Measurements from ENCODE around the gene CYLD. TPM values are rescaled to one million over a fixed set of nuclear protein-coding genes. Genes with fewer than 3 reads are reported as not detected.

The CYLD gene
- total RNA-seq, 4 donors from 2014 or later, result 5.2 to 56.5 (median 34.1) TPM

- intact Hi-C loops (cut with DNase I; ENCODE audit: low total_unique reads), result no loop called here
- in situ Hi-C loops (cut with MboI; ENCODE audit: low pct_ligation_motif_present in 1 of 4, low pct_unique_long_range_greater_than_20kb in 1 of 4, low sequenced_read_pairs in 3 of 4), result no loop called here
- DNase-seq, result no peak
- no peaks in the 10 kb centered on the region for H3K4me1 ChIP-seq
- H3K36me3 ChIP-seq, result no peaks in the 10 kb centered on the region
- H3K9me3 ChIP-seq, result no peaks in the 10 kb centered on the region
- TF ChIP-seq CTCF (IDR thresholded peaks at IDR 0.05) (no peak), POLR2A (IDR thresholded peaks at IDR 0.05) (no peak), POLR2AphosphoS5 (IDR thresholded peaks at IDR 0.05) (no peak), EP300 (IDR thresholded peaks at IDR 0.05; ENCODE audit: low read depth) (no peak)
- no peaks in the 10 kb centered on the region for H3K27me3 ChIP-seq
- no peak overlapping the region for H3K27ac ChIP-seq
- WGBS, 2 donors (ENCODE audit: low coverage in 1 of 2), result 80 to 83% methylated on average over 1 to 4 of the region's 4 CpGs
- H3K4me3 ChIP-seq, result no peak overlapping the region
Measured at GRCh38 chr16:50712956-50713355, 28.9 kb upstream of the CYLD start.

DNA sequence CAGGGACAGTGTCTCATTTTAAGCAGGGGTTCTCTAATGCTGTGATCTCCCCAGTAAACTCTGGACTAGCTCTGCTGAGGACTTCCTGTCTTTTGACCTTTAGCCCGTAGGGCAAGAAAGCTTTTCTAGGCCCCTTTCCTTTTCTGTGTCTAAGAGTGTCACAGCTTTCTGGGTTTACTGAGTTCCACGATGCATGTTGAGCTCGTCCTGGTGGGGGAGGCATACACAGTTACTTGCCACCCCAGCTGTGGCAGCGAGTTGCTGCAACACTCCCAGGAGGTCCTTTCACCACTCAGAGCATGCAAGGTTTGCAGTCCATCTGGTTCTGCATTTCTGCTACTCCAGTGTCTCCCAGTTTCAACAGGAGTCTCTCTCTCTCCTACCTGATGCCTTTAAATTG is 24.8 kb upstream of the CYLD start:
- Histone ChIP-seq H3K4me3 (no peak overlapping the region), H3K9me3 (no peaks in the 10 kb centered on the region), H3K27me3 (no peaks in the 10 kb centered on the region), H3K27ac (no peak overlapping the region), H3K4me1 (no peaks in the 10 kb centered on the region), H3K36me3 (no peaks in the 10 kb centered on the region)
- no peak for DNase-seq
- in situ Hi-C loops (cut with MboI; ENCODE audit: low pct_ligation_motif_present in 1 of 4, low pct_unique_long_range_greater_than_20kb in 1 of 4, low sequenced_read_pairs in 3 of 4), result no loop called here
- TF ChIP-seq POLR2A (IDR thresholded peaks at IDR 0.05) (no peak), CTCF (IDR thresholded peaks at IDR 0.05) (no peak), POLR2AphosphoS5 (IDR thresholded peaks at IDR 0.05) (no peak), EP300 (IDR thresholded peaks at IDR 0.05; ENCODE audit: low read depth) (no peak)
- WGBS, 2 donors (ENCODE audit: low coverage in 1 of 2), result 90% methylated on average over 3 of the region's 4 CpGs; no CpG with 5 or more reads in 1 of the 2 donors
- intact Hi-C loops (cut with DNase I; ENCODE audit: low total_unique reads), result no loop called here

DNA sequence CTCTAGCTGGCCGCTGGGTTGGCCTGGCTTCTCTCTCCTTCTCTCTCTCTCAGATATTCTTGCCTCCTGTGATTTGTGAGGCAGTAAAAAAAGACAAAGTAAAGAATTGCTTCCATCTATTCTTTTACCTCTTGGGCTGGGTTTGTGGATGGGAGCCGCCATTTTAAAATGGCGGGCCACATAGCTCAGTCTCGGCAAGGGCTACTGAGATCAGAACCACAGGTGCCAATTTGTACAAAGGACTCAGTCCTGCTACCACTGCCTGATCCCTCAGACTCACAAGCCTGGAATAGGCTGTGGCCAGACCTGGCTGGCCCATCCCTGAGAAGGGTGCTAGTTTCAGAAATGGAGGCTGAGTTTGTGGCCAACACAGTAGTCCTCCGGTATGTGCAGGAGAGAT is 24.4 kb upstream of the CYLD start:
- WGBS, 2 donors (ENCODE audit: low coverage in 1 of 2), result 100% methylated on average over 2 to 5 of the region's 5 CpGs
- H3K27ac ChIP-seq, result no peak overlapping the region
- in situ Hi-C loops (cut with MboI; ENCODE audit: low pct_ligation_motif_present in 1 of 4, low pct_unique_long_range_greater_than_20kb in 1 of 4, low sequenced_read_pairs in 3 of 4), result no loop called here
- no peaks in the 10 kb centered on the region for H3K36me3 ChIP-seq
- TF ChIP-seq CTCF (IDR thresholded peaks at IDR 0.05), result no peak
- no peak for TF ChIP-seq EP300 (IDR thresholded peaks at IDR 0.05; ENCODE audit: low read depth)
- TF ChIP-seq POLR2A (IDR thresholded peaks at IDR 0.05), result no peak
- TF ChIP-seq POLR2AphosphoS5 (IDR thresholded peaks at IDR 0.05), result no peak
- H3K4me3 ChIP-seq, result no peak overlapping the region
- H3K4me1 ChIP-seq, result no peaks in the 10 kb centered on the region
- H3K27me3 ChIP-seq, result no peaks in the 10 kb centered on the region
- no peaks in the 10 kb centered on the region for H3K9me3 ChIP-seq
- intact Hi-C loops (cut with DNase I; ENCODE audit: low total_unique reads), result no loop called here
- DNase-seq, result no peak

DNA sequence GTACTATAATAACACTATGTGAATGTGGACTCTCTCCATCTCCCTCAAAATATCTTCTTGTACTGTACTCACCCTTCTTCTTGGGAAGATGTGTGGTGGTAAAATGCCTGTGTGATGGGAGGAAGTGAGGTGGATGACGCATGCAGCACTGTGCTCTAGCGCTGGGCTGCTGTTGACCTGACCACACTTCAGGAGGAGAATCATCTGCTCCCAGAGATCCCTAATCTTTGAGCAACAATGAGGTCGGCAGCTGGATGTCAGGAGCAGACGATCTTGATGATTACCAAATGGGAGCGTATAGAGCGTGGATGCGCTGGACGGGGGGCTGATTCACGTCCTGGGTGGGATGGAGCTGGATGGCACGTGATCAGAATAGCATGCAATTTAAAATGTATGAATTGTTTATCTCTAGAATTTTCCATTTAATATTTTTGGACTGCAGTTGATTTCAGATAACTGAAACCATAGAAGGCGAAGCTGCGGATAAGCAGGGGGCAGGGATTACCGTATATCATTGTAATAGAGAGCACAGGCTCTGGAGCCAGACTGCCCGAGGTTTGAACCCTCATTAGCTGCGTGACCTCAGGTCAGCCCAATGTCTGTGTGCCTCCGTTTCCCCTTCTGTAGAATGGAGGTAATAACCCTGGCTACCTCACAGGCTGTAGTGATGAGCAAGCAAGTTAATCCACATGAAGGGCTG is 23.7 kb upstream of the CYLD start:
- no peak overlapping the region for H3K4me3 ChIP-seq
- in situ Hi-C loops (cut with MboI; ENCODE audit: low pct_ligation_motif_present in 1 of 4, low pct_unique_long_range_greater_than_20kb in 1 of 4, low sequenced_read_pairs in 3 of 4) (no loop called here), intact Hi-C loops (cut with DNase I; ENCODE audit: low total_unique reads) (no loop called here)
- H3K9me3 ChIP-seq, result no peaks in the 10 kb centered on the region
- no peak overlapping the region for H3K27ac ChIP-seq
- no peaks in the 10 kb centered on the region for H3K4me1 ChIP-seq
- no peaks in the 10 kb centered on the region for H3K36me3 ChIP-seq
- no peaks in the 10 kb centered on the region for H3K27me3 ChIP-seq
- no peak for DNase-seq
- TF ChIP-seq POLR2A (IDR thresholded peaks at IDR 0.05), result no peak
- no peak for TF ChIP-seq EP300 (IDR thresholded peaks at IDR 0.05; ENCODE audit: low read depth)
- TF ChIP-seq POLR2AphosphoS5 (IDR thresholded peaks at IDR 0.05), result no peak
- no peak for TF ChIP-seq CTCF (IDR thresholded peaks at IDR 0.05)
- 77 to 87% methylated on average over 12 to 16 of the region's 16 CpGs for WGBS, 2 donors (ENCODE audit: low coverage in 1 of 2)

Data from transverse colon (tissue), 4 donors.